RWPE1 (cell line): Measurements from ENCODE around the gene ALAS2.

Experiments
- CTCF ChIA-PET: fragments of 350-600 bp; sonication (Branson Sonifier 250); formaldehyde crosslinking; extraction: SDS; loops from one replicate; lab custom pipeline; 2021; lab: Yijun Ruan, JAX
- POLR2A ChIA-PET: fragments of 400-600 bp; formaldehyde crosslinking; extraction: SDS; loops from one replicate; lab custom pipeline; 2020; ENCODE audit warnings: antibody characterized with exemption; ENCODE audit not compliant: low non-redundant PET; lab: Yijun Ruan, JAX
- DNase-seq: peaks from one replicate; pipeline ENCODE4 v3.0.0; 2012; ENCODE audit warnings: low spot score
- H3K27ac ChIP-seq: fragments of 450-650 bp; 2 replicates; pipeline ENCODE4 v1.5.1; 2017
- TF ChIP-seq, protein P1 (sequence below): fragments of 450-650 bp; conservative IDR thresholded peaks from 2 replicates; pipeline ENCODE4 v1.5.1; 2017; ENCODE audit warnings: low read depth, mild to moderate bottlenecking

The ALAS2 gene

DNA sequence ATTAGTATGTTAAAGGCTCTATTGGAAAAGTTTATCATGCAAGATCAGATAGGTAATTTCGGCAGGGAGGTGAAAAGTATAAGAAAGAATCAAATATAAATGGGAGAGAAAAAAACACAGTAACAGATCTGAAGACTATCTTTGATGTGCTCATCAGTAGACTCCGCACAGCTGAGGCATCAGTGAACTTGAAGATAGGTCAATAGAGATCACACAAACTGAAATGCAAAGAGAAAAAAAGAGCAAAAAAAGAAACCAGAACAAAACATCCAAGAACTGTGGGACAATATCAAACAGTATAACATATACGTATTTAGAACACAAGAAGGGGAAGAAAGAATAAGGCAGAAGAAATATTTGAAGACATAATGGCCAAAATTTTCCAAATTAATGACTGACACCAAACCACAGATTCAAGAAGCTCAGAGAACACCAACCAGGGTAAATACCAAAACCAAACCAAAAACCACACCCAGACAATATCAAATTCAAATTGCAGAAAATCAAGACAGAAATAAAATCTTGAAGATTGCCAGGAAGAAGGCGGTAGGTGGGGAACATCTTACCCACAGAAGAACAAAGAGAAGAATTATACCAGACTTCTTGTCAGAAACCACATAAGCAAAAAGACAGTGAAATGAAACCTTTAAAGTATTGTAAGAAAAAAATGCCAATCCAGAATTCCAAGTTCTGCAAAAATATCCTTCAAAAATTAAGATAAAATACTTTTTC lies 65.8 kb downstream of the ALAS2 start:
- no peak for DNase-seq
- ChIA-PET POLR2A (no interaction called here), CTCF (no interaction called here)
- TF ChIP-seq, protein P1, sequence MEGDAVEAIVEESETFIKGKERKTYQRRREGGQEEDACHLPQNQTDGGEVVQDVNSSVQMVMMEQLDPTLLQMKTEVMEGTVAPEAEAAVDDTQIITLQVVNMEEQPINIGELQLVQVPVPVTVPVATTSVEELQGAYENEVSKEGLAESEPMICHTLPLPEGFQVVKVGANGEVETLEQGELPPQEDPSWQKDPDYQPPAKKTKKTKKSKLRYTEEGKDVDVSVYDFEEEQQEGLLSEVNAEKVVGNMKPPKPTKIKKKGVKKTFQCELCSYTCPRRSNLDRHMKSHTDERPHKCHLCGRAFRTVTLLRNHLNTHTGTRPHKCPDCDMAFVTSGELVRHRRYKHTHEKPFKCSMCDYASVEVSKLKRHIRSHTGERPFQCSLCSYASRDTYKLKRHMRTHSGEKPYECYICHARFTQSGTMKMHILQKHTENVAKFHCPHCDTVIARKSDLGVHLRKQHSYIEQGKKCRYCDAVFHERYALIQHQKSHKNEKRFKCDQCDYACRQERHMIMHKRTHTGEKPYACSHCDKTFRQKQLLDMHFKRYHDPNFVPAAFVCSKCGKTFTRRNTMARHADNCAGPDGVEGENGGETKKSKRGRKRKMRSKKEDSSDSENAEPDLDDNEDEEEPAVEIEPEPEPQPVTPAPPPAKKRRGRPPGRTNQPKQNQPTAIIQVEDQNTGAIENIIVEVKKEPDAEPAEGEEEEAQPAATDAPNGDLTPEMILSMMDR: no peak
- H3K27ac ChIP-seq: no peak overlapping the region

DNA sequence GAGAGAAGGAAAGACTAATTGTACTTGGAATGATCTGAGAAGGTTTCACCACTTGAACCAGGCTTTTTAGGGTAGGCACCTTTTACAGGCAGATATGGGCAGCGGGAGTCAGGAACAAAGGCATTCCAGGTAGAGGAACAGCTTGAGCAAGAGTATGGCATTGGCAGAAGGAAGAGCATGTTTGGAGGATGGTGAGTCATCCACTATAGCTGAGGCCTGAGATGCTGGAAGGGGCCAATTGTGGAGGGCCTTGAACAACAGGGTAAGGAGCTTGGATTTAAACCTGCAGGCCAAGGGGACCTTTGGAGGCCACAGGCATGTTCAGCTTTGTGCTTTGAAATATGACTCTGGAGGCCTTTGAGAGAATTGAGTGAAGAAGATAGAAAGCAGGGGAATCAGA lies 69.0 kb downstream of the ALAS2 start:
- ChIA-PET CTCF (no interaction called here), POLR2A (no interaction called here)
- no peak for DNase-seq
- TF ChIP-seq, protein P1: no peak
- H3K27ac ChIP-seq: no peak overlapping the region
